WTC11 (cell line): ENCODE measurements around the gene SYNJ2. TPM values are rescaled to one million over a fixed set of nuclear protein-coding genes. Genes with fewer than 3 reads are reported as not detected.

ENCODE experiments used
- ATAC-seq: fragments of 200-7000 bp; cut with Tn5 transposase; 2 replicates; pipeline ENCODE4 v1.10.0; 2021; ENCODE audit warnings: mild to moderate bottlenecking, moderate library complexity
- CTCF ChIA-PET: fragments of 300-600 bp; sonication (Branson Sonifier 250); formaldehyde crosslinking; loops from one replicate; lab custom pipeline; 2021; ENCODE audit warnings: antibody characterized with exemption; lab: Charles Lee
- POLR2A ChIA-PET: fragments of 350-600 bp; sonication (Branson Sonifier 250); formaldehyde crosslinking; loops from one replicate; lab custom pipeline; 2021; ENCODE audit warnings: antibody characterized with exemption; lab: Charles Lee
- DNase-seq: peaks from one replicate; pipeline ENCODE4 v3.0.0; 2021; ENCODE audit warnings: low spot score
- H3K27ac Mint-ChIP-seq: 2 replicates; pipeline ENCODE4 v1.8.0; 2021; ENCODE audit warnings: mixed read lengths
- H3K27me3 Mint-ChIP-seq: 2 replicates; pipeline ENCODE4 v1.8.0; 2021; ENCODE audit warnings: low read depth, mild to moderate bottlenecking, moderate library complexity, mixed read lengths
- H3K36me3 Mint-ChIP-seq: 2 replicates; pipeline ENCODE4 v1.8.0; 2021; ENCODE audit warnings: mixed read lengths
- H3K4me1 Mint-ChIP-seq: 2 replicates; pipeline ENCODE4 v1.8.0; 2022; ENCODE audit warnings: mixed read lengths
- H3K4me3 Mint-ChIP-seq: 2 replicates; pipeline ENCODE4 v1.8.0; 2021; ENCODE audit warnings: mild to moderate bottlenecking, moderate library complexity, mixed read lengths
- H3K9me3 Mint-ChIP-seq: 2 replicates; pipeline ENCODE4 v1.8.0; 2021; ENCODE audit warnings: mixed read lengths
- CBFB ChIP-seq: sonication (generic); formaldehyde crosslinking; IDR thresholded peaks from 2 replicates; pipeline ENCODE4 v1.8.1; 2022; ENCODE audit warnings: mild to moderate bottlenecking, low read depth, missing genetic modification reagents
- JUN ChIP-seq: sonication (generic); formaldehyde crosslinking; IDR thresholded peaks from 2 replicates; pipeline ENCODE4 v1.8.0; 2023; ENCODE audit warnings: mild to moderate bottlenecking, missing genetic modification reagents
- ZNF121 ChIP-seq: sonication (generic); formaldehyde crosslinking; IDR thresholded peaks from 2 replicates; pipeline ENCODE4 v1.8.0; 2023; ENCODE audit warnings: missing genetic modification reagents
- ZNF138 ChIP-seq: sonication (generic); formaldehyde crosslinking; conservative IDR thresholded peaks from 2 replicates; pipeline ENCODE4 v1.8.1; 2022; ENCODE audit warnings: mild to moderate bottlenecking, moderate library complexity, missing genetic modification reagents
- ZNF219 ChIP-seq: sonication (generic); formaldehyde crosslinking; IDR thresholded peaks from 2 replicates; pipeline ENCODE4 v1.8.0; 2023; ENCODE audit warnings: missing genetic modification reagents, mild to moderate bottlenecking, borderline replicate concordance
- total RNA-seq: library from RNA; stranded (reverse); gene quantifications from 3 replicates; pipeline ENCODE4 v1.2.3, GENCODE V29; 2021
- TF ChIP-seq, protein P1 (sequence below): fragments of 250-450 bp; sonication (Bioruptor Pico); IDR thresholded peaks from 2 replicates; pipeline ENCODE4 v1.8.0; 2021; ENCODE audit warnings: mild to moderate bottlenecking
- TF ChIP-seq, protein P2 (sequence below): sonication (generic); formaldehyde crosslinking; IDR thresholded peaks from 2 replicates; pipeline ENCODE4 v1.8.0; 2023; ENCODE audit warnings: missing genetic modification reagents, mild to moderate bottlenecking, borderline replicate concordance
- TF ChIP-seq, protein P3 (sequence below): fragments of 250-450 bp; sonication (Bioruptor Pico); conservative IDR thresholded peaks from 2 replicates; pipeline ENCODE4 v1.9.0; 2021; ENCODE audit warnings: mild to moderate bottlenecking
- TF ChIP-seq, protein P4 (sequence below): sonication (generic); formaldehyde crosslinking; IDR thresholded peaks from 2 replicates; pipeline ENCODE4 v1.8.0; 2022; ENCODE audit warnings: mild to moderate bottlenecking, missing genetic modification reagents
- TF ChIP-seq, protein P5 (sequence below): fragments of 250-450 bp; sonication (Bioruptor Pico); IDR thresholded peaks from 2 replicates; pipeline ENCODE4 v1.9.0; 2021; ENCODE audit warnings: mild to moderate bottlenecking, borderline replicate concordance
- TF ChIP-seq, protein P6 (sequence below): sonication (generic); formaldehyde crosslinking; IDR thresholded peaks from 2 replicates; pipeline ENCODE4 v1.8.1; 2022; ENCODE audit warnings: mild to moderate bottlenecking, missing genetic modification reagents, moderate library complexity, borderline replicate concordance

Gene SYNJ2
- total RNA-seq, 1 experiment from 2014 or later: 15.3 TPM

DNA sequence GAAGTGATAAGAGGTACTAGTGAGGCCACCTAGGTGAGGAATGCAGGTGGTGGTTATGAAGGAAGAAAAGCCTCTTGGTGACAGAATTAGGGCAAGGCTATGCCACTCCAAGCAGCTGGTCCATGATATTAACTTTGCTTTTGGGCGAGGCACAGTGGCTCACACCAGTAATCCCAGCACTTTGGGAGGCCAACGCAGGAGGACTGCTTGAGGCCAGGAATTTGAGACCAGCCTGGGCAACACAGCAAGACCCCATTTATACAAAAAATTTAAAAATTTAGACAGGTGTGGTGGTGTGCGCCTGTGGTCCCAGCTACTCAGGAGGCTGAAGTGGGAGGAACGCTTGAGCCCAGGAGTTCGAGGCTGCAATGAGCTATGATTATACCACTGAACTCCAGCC, 130.3 kb downstream of the SYNJ2 start:
- H3K4me1 Mint-ChIP-seq: no peaks in the 10 kb centered on the region
- DNase-seq (no peak), ATAC-seq (no peak)
- H3K9me3 Mint-ChIP-seq: no peaks in the 10 kb centered on the region
- POLR2A ChIA-PET: no interaction called here
- peaks cover 22% of the 10 kb centered on the region for H3K36me3 Mint-ChIP-seq
- H3K27ac Mint-ChIP-seq: no peak overlapping the region
- TF ChIP-seq ZNF138 (CRISPR knock-in tag): no peak
- TF ChIP-seq, protein P1, sequence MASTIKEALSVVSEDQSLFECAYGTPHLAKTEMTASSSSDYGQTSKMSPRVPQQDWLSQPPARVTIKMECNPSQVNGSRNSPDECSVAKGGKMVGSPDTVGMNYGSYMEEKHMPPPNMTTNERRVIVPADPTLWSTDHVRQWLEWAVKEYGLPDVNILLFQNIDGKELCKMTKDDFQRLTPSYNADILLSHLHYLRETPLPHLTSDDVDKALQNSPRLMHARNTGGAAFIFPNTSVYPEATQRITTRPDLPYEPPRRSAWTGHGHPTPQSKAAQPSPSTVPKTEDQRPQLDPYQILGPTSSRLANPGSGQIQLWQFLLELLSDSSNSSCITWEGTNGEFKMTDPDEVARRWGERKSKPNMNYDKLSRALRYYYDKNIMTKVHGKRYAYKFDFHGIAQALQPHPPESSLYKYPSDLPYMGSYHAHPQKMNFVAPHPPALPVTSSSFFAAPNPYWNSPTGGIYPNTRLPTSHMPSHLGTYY (CRISPR knock-in tag): no peak
- TF ChIP-seq JUN (CRISPR knock-in tag): no peak
- peak; percentile 77; the same call in 1 of the 2 replicates for TF ChIP-seq ZNF121 (CRISPR knock-in tag)
- TF ChIP-seq ZNF219 (CRISPR knock-in tag): no peak
- CTCF ChIA-PET: no interaction called here
- H3K4me3 Mint-ChIP-seq: no peak overlapping the region
- H3K27me3 Mint-ChIP-seq: no peaks in the 10 kb centered on the region

DNA sequence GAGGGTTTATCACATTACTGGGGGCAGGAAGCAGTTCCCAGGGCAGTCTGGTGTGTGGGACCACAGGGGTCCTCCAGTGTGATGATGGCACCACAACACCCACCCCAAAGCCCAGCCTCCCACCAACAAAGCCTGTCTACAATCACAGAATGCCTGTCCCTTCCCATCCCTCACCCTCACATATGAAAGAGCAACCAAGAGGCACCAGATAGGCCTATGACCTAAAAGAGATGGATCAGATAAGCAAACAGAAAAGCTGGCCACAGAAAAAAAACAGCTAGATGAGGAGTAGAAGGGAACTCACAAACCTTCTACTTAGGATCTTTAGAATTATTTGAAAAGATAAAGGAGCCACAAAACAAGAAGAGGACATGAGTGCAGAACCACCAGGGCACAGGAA, 132.1 kb downstream of the SYNJ2 start:
- ATAC-seq: no peak; the same call in 1 of the 2 replicates

More for the DNA sequence above, 132.1 kb downstream of the SYNJ2 start:
- no peak for DNase-seq
- CTCF ChIA-PET: interaction anchor here (1.1 kb wide), 1 partner anchor 87 kb away, joined by 3 read pairs; no protein-coding TSS in a partner anchor
- Mint-ChIP-seq H3K36me3 (peaks cover 17% of the 10 kb centered on the region), H3K27ac (peak overlapping the region; percentile 11; the same call in 1 of the 2 replicates), H3K9me3 (no peaks in the 10 kb centered on the region), H3K4me3 (no peak overlapping the region), H3K27me3 (no peaks in the 10 kb centered on the region), H3K4me1 (no peaks in the 10 kb centered on the region)
- POLR2A ChIA-PET: no interaction called here
- no peak for TF ChIP-seq CBFB (CRISPR knock-in tag)
- TF ChIP-seq, protein P2, sequence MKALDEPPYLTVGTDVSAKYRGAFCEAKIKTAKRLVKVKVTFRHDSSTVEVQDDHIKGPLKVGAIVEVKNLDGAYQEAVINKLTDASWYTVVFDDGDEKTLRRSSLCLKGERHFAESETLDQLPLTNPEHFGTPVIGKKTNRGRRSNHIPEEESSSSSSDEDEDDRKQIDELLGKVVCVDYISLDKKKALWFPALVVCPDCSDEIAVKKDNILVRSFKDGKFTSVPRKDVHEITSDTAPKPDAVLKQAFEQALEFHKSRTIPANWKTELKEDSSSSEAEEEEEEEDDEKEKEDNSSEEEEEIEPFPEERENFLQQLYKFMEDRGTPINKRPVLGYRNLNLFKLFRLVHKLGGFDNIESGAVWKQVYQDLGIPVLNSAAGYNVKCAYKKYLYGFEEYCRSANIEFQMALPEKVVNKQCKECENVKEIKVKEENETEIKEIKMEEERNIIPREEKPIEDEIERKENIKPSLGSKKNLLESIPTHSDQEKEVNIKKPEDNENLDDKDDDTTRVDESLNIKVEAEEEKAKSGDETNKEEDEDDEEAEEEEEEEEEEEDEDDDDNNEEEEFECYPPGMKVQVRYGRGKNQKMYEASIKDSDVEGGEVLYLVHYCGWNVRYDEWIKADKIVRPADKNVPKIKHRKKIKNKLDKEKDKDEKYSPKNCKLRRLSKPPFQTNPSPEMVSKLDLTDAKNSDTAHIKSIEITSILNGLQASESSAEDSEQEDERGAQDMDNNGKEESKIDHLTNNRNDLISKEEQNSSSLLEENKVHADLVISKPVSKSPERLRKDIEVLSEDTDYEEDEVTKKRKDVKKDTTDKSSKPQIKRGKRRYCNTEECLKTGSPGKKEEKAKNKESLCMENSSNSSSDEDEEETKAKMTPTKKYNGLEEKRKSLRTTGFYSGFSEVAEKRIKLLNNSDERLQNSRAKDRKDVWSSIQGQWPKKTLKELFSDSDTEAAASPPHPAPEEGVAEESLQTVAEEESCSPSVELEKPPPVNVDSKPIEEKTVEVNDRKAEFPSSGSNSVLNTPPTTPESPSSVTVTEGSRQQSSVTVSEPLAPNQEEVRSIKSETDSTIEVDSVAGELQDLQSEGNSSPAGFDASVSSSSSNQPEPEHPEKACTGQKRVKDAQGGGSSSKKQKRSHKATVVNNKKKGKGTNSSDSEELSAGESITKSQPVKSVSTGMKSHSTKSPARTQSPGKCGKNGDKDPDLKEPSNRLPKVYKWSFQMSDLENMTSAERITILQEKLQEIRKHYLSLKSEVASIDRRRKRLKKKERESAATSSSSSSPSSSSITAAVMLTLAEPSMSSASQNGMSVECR (CRISPR knock-in tag): no peak
- TF ChIP-seq, protein P3, sequence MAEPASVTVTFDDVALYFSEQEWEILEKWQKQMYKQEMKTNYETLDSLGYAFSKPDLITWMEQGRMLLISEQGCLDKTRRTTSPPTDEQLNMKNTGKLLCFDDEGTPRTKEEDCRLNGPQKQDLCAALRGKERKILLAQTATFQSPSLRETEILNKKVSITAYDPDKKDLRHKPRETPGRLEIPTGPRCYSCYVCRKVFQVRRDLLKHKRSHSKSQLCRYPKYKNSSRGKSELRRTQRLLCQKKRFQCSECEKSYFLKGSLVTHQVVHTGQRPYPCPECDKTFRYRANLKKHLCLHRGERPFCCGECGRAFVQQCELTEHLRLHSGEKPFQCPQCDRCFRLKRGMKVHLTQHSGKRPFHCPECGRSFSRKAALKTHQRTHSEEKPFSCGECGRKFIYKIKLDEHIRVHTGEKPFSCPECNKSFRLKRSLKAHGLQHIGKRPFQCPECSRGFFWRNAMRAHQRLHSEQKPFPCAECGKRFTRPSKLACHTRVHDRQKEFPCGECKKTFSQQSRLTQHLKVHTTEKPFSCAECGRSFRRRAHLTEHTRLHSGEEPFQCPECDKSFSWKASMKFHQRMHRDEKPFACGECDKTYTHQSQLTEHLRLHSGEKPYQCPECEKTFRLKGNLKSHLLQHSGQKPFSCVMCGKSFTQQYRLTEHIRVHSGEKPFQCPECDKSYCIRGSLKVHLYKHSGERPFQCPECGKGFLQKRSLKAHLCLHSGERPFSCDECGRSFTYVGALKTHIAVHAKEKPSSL (CRISPR knock-in tag): no peak
- TF ChIP-seq, protein P4, sequence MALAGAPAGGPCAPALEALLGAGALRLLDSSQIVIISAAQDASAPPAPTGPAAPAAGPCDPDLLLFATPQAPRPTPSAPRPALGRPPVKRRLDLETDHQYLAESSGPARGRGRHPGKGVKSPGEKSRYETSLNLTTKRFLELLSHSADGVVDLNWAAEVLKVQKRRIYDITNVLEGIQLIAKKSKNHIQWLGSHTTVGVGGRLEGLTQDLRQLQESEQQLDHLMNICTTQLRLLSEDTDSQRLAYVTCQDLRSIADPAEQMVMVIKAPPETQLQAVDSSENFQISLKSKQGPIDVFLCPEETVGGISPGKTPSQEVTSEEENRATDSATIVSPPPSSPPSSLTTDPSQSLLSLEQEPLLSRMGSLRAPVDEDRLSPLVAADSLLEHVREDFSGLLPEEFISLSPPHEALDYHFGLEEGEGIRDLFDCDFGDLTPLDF: no peak
- TF ChIP-seq, protein P5, sequence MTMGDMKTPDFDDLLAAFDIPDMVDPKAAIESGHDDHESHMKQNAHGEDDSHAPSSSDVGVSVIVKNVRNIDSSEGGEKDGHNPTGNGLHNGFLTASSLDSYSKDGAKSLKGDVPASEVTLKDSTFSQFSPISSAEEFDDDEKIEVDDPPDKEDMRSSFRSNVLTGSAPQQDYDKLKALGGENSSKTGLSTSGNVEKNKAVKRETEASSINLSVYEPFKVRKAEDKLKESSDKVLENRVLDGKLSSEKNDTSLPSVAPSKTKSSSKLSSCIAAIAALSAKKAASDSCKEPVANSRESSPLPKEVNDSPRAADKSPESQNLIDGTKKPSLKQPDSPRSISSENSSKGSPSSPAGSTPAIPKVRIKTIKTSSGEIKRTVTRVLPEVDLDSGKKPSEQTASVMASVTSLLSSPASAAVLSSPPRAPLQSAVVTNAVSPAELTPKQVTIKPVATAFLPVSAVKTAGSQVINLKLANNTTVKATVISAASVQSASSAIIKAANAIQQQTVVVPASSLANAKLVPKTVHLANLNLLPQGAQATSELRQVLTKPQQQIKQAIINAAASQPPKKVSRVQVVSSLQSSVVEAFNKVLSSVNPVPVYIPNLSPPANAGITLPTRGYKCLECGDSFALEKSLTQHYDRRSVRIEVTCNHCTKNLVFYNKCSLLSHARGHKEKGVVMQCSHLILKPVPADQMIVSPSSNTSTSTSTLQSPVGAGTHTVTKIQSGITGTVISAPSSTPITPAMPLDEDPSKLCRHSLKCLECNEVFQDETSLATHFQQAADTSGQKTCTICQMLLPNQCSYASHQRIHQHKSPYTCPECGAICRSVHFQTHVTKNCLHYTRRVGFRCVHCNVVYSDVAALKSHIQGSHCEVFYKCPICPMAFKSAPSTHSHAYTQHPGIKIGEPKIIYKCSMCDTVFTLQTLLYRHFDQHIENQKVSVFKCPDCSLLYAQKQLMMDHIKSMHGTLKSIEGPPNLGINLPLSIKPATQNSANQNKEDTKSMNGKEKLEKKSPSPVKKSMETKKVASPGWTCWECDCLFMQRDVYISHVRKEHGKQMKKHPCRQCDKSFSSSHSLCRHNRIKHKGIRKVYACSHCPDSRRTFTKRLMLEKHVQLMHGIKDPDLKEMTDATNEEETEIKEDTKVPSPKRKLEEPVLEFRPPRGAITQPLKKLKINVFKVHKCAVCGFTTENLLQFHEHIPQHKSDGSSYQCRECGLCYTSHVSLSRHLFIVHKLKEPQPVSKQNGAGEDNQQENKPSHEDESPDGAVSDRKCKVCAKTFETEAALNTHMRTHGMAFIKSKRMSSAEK: no peak
- TF ChIP-seq, protein P6, sequence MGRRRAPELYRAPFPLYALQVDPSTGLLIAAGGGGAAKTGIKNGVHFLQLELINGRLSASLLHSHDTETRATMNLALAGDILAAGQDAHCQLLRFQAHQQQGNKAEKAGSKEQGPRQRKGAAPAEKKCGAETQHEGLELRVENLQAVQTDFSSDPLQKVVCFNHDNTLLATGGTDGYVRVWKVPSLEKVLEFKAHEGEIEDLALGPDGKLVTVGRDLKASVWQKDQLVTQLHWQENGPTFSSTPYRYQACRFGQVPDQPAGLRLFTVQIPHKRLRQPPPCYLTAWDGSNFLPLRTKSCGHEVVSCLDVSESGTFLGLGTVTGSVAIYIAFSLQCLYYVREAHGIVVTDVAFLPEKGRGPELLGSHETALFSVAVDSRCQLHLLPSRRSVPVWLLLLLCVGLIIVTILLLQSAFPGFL (CRISPR knock-in tag): no peak
